ENCODE data around the gene WDFY4. TPM values are rescaled to one million over a fixed set of nuclear protein-coding genes. Genes with fewer than 3 reads are reported as not detected.

Gene WDFY4
- total RNA-seq, 1 donor from 2014 or later: not detected

- Mint-ChIP-seq H3K4me3 (ENCODE audit: unreplicated experiment) (no peak overlapping the region), H3K36me3 (ENCODE audit: low read depth) (no peaks in the 10 kb centered on the region), H3K9me3 (ENCODE audit: low read depth) (no peaks in the 10 kb centered on the region), H3K27me3 (ENCODE audit: low read depth) (peaks cover 13% of the 10 kb centered on the region), H3K4me1 (ENCODE audit: low read depth) (no peaks in the 10 kb centered on the region), H3K27ac (ENCODE audit: unreplicated experiment) (no peak overlapping the region)
- DNase-seq (ENCODE audit: low spot score): no peak
- TF ChIP-seq CTCF (IDR thresholded peaks at IDR 0.05): no peak
Measured at GRCh38 chr10:48648172-48648942, 36.3 kb upstream of the WDFY4 start.

DNA sequence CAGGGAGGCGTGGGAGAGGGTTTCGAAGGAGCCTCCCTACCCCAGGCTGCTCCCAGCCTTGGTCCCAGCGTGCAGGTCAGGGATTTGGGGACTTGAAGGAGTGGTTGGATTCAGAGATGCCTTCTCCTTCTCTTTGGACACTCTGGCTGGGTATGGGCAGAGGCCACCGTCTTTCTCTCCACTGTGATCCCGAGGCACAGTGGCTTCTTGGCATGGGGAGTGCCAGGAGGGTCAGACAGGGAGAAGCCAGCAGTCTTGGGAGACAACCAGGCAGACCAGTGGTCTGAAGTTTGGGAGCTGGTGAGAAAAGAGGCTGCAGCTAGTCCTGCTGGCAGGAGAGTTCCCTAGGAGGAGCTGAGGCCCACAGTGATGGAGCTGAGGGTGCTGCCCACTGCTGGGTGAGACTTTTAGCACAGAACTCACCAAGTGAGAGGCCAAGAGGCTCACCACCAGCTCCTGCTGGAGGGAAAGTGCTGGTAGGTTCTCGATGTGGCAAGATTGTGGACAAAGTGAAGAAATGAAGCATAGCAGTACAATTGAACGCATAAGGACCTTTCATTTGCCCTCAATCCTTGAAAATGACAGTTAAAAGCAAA is 35.2 kb upstream of the WDFY4 start:
- H3K4me1 Mint-ChIP-seq (ENCODE audit: low read depth): no peaks in the 10 kb centered on the region
- no peaks in the 10 kb centered on the region for H3K36me3 Mint-ChIP-seq (ENCODE audit: low read depth)
- no peaks in the 10 kb centered on the region for H3K9me3 Mint-ChIP-seq (ENCODE audit: low read depth)
- peaks cover 18% of the 10 kb centered on the region for H3K27me3 Mint-ChIP-seq (ENCODE audit: low read depth)
- H3K4me3 Mint-ChIP-seq (ENCODE audit: unreplicated experiment): no peak overlapping the region
- TF ChIP-seq CTCF (IDR thresholded peaks at IDR 0.05): peak; percentile 41
- H3K27ac Mint-ChIP-seq (ENCODE audit: unreplicated experiment): no peak overlapping the region
- DNase-seq (ENCODE audit: low spot score): no peak

- Mint-ChIP-seq H3K36me3 (ENCODE audit: low read depth) (no peaks in the 10 kb centered on the region), H3K27ac (ENCODE audit: unreplicated experiment) (no peak overlapping the region), H3K9me3 (ENCODE audit: low read depth) (no peaks in the 10 kb centered on the region), H3K27me3 (ENCODE audit: low read depth) (peaks cover 16% of the 10 kb centered on the region), H3K4me1 (ENCODE audit: low read depth) (peaks cover under 1% of the 10 kb centered on the region), H3K4me3 (ENCODE audit: unreplicated experiment) (no peak overlapping the region)
- DNase-seq (ENCODE audit: low spot score): no peak
- TF ChIP-seq CTCF (IDR thresholded peaks at IDR 0.05): no peak
Measured at GRCh38 chr10:48651293-48651692, 33.4 kb upstream of the WDFY4 start.

DNA sequence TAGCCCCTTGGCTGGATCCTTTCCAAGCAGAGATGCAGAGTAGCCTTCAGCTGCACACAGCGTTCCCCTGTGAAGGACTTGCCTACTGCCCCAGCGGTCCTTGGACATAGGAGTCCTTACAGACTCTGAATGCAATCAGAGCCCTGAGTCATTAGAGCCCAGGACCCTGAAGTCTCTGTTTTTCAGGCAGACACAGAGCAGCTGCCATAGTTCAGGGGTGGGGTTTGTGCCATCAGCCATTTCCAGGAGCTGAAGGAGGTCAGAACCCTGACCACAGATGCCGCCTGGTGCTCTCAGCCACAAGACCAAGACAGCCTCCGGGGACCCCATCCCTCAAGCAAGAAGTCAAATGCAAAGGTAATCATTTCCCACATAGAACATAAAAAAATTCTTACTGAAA is 32.8 kb upstream of the WDFY4 start:
- DNase-seq (ENCODE audit: low spot score): no peak
- Mint-ChIP-seq H3K9me3 (ENCODE audit: low read depth) (no peaks in the 10 kb centered on the region), H3K27ac (ENCODE audit: unreplicated experiment) (no peak overlapping the region), H3K36me3 (ENCODE audit: low read depth) (no peaks in the 10 kb centered on the region), H3K27me3 (ENCODE audit: low read depth) (peaks cover 19% of the 10 kb centered on the region), H3K4me1 (ENCODE audit: low read depth) (peaks cover 5% of the 10 kb centered on the region), H3K4me3 (ENCODE audit: unreplicated experiment) (no peak overlapping the region)
- TF ChIP-seq CTCF (IDR thresholded peaks at IDR 0.05): no peak

- H3K27me3 Mint-ChIP-seq (ENCODE audit: low read depth): peaks cover 19% of the 10 kb centered on the region
Measured at GRCh38 chr10:48652344-48652743, 32.3 kb upstream of the WDFY4 start.

More at GRCh38 chr10:48652344-48652743, 32.3 kb upstream of the WDFY4 start:
- no peak overlapping the region for H3K4me3 Mint-ChIP-seq (ENCODE audit: unreplicated experiment)
- no peak for DNase-seq (ENCODE audit: low spot score)
- no peak overlapping the region for H3K27ac Mint-ChIP-seq (ENCODE audit: unreplicated experiment)
- no peak for TF ChIP-seq CTCF (IDR thresholded peaks at IDR 0.05)
- H3K9me3 Mint-ChIP-seq (ENCODE audit: low read depth): no peaks in the 10 kb centered on the region
- H3K4me1 Mint-ChIP-seq (ENCODE audit: low read depth): peaks cover 5% of the 10 kb centered on the region
- no peaks in the 10 kb centered on the region for H3K36me3 Mint-ChIP-seq (ENCODE audit: low read depth)

All from chondrocyte (in vitro differentiated cells).